Vagina (tissue), 2 donors: ENCODE data around the gene RPL36A.

Experiments used
- POLR2A ChIP-seq, 2 donors: fragments of 450-650 bp; IDR thresholded peaks; one replicate each; pipeline ENCODE4 v1.6.1; 2017; ENCODE audit warnings: antibody characterized with exemption in 2 of 2, mild to moderate bottlenecking in 2 of 2, moderate library complexity in 2 of 2
- POLR2AphosphoS5 ChIP-seq, 2 donors: sonication (generic); formaldehyde crosslinking; IDR thresholded peaks; one replicate each; pipeline ENCODE4 v1.9.0; 2017; ENCODE audit warnings: antibody characterized with exemption in 2 of 2, mild to moderate bottlenecking in 2 of 2, low read depth in 1 of 2; ENCODE audit not compliant: insufficient read depth in 1 of 2
- TF ChIP-seq, protein P1 (sequence below), 3 experiments: fragments of 450-650 bp in 2 of 3; fragments of 200-600 bp in 1 of 3; sonication (generic) in 1 of 3; IDR thresholded peaks; one replicate each; pipeline ENCODE4 v1.5.1; 2017 to 2019; ENCODE audit warnings: antibody characterized with exemption in 3 of 3, mild to moderate bottlenecking in 2 of 3, moderate library complexity in 2 of 3

DNA sequence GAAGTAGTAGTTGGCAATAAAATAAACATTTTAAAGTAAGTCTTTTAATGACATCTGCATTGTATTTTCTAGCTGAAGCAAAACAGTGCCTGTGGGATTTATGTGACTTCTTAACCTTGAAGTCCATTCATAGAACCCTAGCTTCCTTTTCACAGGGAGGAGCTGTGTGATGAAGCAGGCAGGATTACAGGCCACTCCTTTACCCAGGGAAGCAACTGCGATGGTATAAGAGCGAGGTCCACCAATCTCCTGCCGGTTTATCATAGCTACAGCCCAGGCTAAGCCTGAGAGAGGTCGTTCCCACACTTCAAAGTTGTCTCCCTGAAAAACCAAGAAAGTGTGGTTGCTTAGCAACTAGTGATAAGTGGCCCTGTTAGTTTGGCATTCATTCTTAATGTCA is 7.0 kb downstream of the RPL36A start:
- TF ChIP-seq, protein P1, sequence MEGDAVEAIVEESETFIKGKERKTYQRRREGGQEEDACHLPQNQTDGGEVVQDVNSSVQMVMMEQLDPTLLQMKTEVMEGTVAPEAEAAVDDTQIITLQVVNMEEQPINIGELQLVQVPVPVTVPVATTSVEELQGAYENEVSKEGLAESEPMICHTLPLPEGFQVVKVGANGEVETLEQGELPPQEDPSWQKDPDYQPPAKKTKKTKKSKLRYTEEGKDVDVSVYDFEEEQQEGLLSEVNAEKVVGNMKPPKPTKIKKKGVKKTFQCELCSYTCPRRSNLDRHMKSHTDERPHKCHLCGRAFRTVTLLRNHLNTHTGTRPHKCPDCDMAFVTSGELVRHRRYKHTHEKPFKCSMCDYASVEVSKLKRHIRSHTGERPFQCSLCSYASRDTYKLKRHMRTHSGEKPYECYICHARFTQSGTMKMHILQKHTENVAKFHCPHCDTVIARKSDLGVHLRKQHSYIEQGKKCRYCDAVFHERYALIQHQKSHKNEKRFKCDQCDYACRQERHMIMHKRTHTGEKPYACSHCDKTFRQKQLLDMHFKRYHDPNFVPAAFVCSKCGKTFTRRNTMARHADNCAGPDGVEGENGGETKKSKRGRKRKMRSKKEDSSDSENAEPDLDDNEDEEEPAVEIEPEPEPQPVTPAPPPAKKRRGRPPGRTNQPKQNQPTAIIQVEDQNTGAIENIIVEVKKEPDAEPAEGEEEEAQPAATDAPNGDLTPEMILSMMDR (IDR thresholded peaks at IDR 0.05) = no peak
- TF ChIP-seq POLR2AphosphoS5 (IDR thresholded peaks at IDR 0.05; ENCODE audit: insufficient read depth in 1 of 2, low read depth in 1 of 2) = no peak
- no peak for TF ChIP-seq POLR2A (IDR thresholded peaks at IDR 0.05)
